ENCODE measurements around the gene VAMP5.

GRCh38 chr2:85540133-85540648 lies 44.0 kb upstream of the VAMP5 start:
- no peak for TF ChIP-seq MYC (IDR thresholded peaks at IDR 0.05; ENCODE audit: low read depth, low read length)
- no peak for TF ChIP-seq MYC (CRISPR knock-in tag; IDR thresholded peaks at IDR 0.05; ENCODE audit: borderline replicate concordance, low read depth)
- TF ChIP-seq ZFP91 (CRISPR knock-in tag; IDR thresholded peaks at IDR 0.05) = no peak
- TF ChIP-seq SNRNP70 (optimal IDR thresholded peaks at IDR 0.05; ENCODE audit: low read depth, low read length) = no peak

Data from K562 (cell line).